ENCODE measurements around the gene ADGRF3.

GRCh38 chr2:26344581-26345282 lies 1.9 kb downstream of the ADGRF3 start:
- TF ChIP-seq POLR2A (IDR thresholded peaks at IDR 0.05; ENCODE audit: low read length) (no peak), GATA1 (IDR thresholded peaks at IDR 0.05; ENCODE audit: low read depth, low read length) (no peak)
